HEK293 (cell line): ENCODE results near the gene MRPL20.

ENCODE experiments used
- KLF7 ChIP-seq: fragments of 450-650 bp; formaldehyde crosslinking; IDR thresholded peaks from 2 replicates; pipeline ENCODE4 v1.5.1; 2016; ENCODE audit warnings: missing biosample characterization, missing genetic modification characterization, borderline replicate concordance
- YY1 ChIP-seq: fragments of 450-650 bp; formaldehyde crosslinking; IDR thresholded peaks from 2 replicates; pipeline ENCODE4 v1.5.1; 2018; ENCODE audit warnings: missing biosample characterization, missing genetic modification characterization
- ZIC2 ChIP-seq: fragments of 450-650 bp; formaldehyde crosslinking; IDR thresholded peaks from 2 replicates; pipeline ENCODE4 v1.5.1; 2016; ENCODE audit warnings: missing biosample characterization, missing genetic modification characterization
- ZNF132 ChIP-seq: fragments of 450-650 bp; formaldehyde crosslinking; IDR thresholded peaks from 2 replicates; pipeline ENCODE4 v1.5.1; 2017; ENCODE audit warnings: missing biosample characterization, missing genetic modification characterization, borderline replicate concordance
- ZNF311 ChIP-seq: fragments of 450-650 bp; formaldehyde crosslinking; IDR thresholded peaks from 2 replicates; pipeline ENCODE4 v1.5.1; 2017; ENCODE audit warnings: missing biosample characterization, missing genetic modification characterization, borderline replicate concordance
- ZNF335 ChIP-seq: fragments of 450-650 bp; formaldehyde crosslinking; conservative IDR thresholded peaks from 2 replicates; pipeline ENCODE4 v1.5.1; 2016; ENCODE audit warnings: missing biosample characterization, missing genetic modification characterization
- ZNF394 ChIP-seq: fragments of 450-650 bp; formaldehyde crosslinking; IDR thresholded peaks from 2 replicates; pipeline ENCODE4 v1.5.1; 2016; ENCODE audit warnings: missing biosample characterization, missing genetic modification characterization, mild to moderate bottlenecking, moderate library complexity, borderline replicate concordance
- ZNF449 ChIP-seq: fragments of 450-650 bp; formaldehyde crosslinking; IDR thresholded peaks from 2 replicates; pipeline ENCODE4 v1.5.1; 2017; ENCODE audit warnings: missing biosample characterization, mild to moderate bottlenecking, missing genetic modification characterization, moderate library complexity
- ZNF571 ChIP-seq: fragments of 450-650 bp; formaldehyde crosslinking; IDR thresholded peaks from 2 replicates; pipeline ENCODE4 v1.5.0; 2017; ENCODE audit warnings: missing biosample characterization, missing genetic modification characterization
- ZNF785 ChIP-seq: fragments of 450-650 bp; formaldehyde crosslinking; IDR thresholded peaks from 2 replicates; pipeline ENCODE4 v1.5.1; 2016; ENCODE audit warnings: missing biosample characterization, missing genetic modification characterization
- ZNF830 ChIP-seq: fragments of 450-650 bp; IDR thresholded peaks from 2 replicates; pipeline ENCODE4 v1.5.0; 2018; ENCODE audit warnings: missing biosample characterization, missing genetic modification characterization, low read depth, mild to moderate bottlenecking, moderate library complexity
- TF ChIP-seq, protein P1 (sequence below): fragments of 450-650 bp; formaldehyde crosslinking; IDR thresholded peaks from 2 replicates; pipeline ENCODE4 v1.5.1; 2016; ENCODE audit warnings: missing biosample characterization, missing genetic modification characterization
- TF ChIP-seq, protein P2 (sequence below): fragments of 450-650 bp; formaldehyde crosslinking; conservative IDR thresholded peaks from 2 replicates; pipeline ENCODE4 v1.5.1; 2016; ENCODE audit warnings: low read depth, missing biosample characterization, missing genetic modification characterization

- TF ChIP-seq ZNF132 (tag by site-specific recombination) (no peak), ZNF785 (tag by site-specific recombination) (no peak), ZNF335 (tag by site-specific recombination) (no peak), YY1 (tag by site-specific recombination) (no peak), ZNF394 (tag by site-specific recombination) (no peak), ZNF571 (tag by site-specific recombination) (no peak), KLF7 (tag by site-specific recombination) (no peak), ZNF449 (tag by site-specific recombination) (no peak), ZIC2 (tag by site-specific recombination) (no peak), ZNF830 (tag by site-specific recombination) (no peak), ZNF311 (tag by site-specific recombination) (no peak)
- TF ChIP-seq, protein P1, sequence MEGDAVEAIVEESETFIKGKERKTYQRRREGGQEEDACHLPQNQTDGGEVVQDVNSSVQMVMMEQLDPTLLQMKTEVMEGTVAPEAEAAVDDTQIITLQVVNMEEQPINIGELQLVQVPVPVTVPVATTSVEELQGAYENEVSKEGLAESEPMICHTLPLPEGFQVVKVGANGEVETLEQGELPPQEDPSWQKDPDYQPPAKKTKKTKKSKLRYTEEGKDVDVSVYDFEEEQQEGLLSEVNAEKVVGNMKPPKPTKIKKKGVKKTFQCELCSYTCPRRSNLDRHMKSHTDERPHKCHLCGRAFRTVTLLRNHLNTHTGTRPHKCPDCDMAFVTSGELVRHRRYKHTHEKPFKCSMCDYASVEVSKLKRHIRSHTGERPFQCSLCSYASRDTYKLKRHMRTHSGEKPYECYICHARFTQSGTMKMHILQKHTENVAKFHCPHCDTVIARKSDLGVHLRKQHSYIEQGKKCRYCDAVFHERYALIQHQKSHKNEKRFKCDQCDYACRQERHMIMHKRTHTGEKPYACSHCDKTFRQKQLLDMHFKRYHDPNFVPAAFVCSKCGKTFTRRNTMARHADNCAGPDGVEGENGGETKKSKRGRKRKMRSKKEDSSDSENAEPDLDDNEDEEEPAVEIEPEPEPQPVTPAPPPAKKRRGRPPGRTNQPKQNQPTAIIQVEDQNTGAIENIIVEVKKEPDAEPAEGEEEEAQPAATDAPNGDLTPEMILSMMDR: no peak
- TF ChIP-seq, protein P2, sequence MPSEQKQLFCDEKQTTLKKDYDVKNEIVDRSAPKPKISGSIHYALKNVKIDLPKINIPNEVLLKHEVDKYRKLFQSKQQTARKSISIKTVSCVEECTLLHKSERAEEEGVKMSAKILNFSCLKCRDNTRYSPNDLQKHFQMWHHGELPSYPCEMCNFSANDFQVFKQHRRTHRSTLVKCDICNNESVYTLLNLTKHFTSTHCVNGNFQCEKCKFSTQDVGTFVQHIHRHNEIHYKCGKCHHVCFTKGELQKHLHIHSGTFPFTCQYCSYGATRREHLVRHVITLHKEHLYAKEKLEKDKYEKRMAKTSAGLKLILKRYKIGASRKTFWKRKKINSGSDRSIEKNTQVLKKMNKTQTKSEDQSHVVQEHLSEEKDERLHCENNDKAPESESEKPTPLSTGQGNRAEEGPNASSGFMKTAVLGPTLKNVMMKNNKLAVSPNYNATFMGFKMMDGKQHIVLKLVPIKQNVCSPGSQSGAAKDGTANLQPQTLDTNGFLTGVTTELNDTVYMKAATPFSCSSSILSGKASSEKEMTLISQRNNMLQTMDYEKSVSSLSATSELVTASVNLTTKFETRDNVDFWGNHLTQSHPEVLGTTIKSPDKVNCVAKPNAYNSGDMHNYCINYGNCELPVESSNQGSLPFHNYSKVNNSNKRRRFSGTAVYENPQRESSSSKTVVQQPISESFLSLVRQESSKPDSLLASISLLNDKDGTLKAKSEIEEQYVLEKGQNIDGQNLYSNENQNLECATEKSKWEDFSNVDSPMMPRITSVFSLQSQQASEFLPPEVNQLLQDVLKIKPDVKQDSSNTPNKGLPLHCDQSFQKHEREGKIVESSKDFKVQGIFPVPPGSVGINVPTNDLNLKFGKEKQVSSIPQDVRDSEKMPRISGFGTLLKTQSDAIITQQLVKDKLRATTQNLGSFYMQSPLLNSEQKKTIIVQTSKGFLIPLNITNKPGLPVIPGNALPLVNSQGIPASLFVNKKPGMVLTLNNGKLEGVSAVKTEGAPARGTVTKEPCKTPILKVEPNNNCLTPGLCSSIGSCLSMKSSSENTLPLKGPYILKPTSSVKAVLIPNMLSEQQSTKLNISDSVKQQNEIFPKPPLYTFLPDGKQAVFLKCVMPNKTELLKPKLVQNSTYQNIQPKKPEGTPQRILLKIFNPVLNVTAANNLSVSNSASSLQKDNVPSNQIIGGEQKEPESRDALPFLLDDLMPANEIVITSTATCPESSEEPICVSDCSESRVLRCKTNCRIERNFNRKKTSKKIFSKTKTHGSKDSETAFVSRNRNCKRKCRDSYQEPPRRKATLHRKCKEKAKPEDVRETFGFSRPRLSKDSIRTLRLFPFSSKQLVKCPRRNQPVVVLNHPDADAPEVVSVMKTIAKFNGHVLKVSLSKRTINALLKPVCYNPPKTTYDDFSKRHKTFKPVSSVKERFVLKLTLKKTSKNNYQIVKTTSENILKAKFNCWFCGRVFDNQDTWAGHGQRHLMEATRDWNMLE (tag by site-specific recombination): no peak
These were observed 16.4 kb downstream of the MRPL20 start for GRCh38 chr1:1390675-1391074.
